Activated T-cell treated with anti-CD3 and anti-CD28 coated beads for 4 hours (primary cell): ENCODE results near the gene PEX14.

Experiments used
- DNase-seq: peaks from one replicate; pipeline ENCODE4 v3.0.0-alpha.2; 2020

PEX14 gene

GRCh38 chr1:10622910-10623685 lies 148.3 kb downstream of the PEX14 start:
- DNase-seq = no peak

- no peak for DNase-seq
Measured at GRCh38 chr1:10623686-10624145, 149.0 kb downstream of the PEX14 start.

GRCh38 chr1:10624256-10625050 lies 149.7 kb downstream of the PEX14 start:
- DNase-seq = no peak

- DNase-seq = no peak
Measured at GRCh38 chr1:10625076-10625475, 150.3 kb downstream of the PEX14 start.

- no peak for DNase-seq
Measured at GRCh38 chr1:10625554-10625953, 150.8 kb downstream of the PEX14 start.

GRCh38 chr1:10626131-10626731 lies 151.5 kb downstream of the PEX14 start:
- no peak for DNase-seq

- DNase-seq = no peak
Measured at GRCh38 chr1:10626791-10627410, 152.2 kb downstream of the PEX14 start.

- no peak for DNase-seq
Measured at GRCh38 chr1:10628685-10629084, 153.9 kb downstream of the PEX14 start.

- DNase-seq = no peak
Measured at GRCh38 chr1:10629091-10629815, 154.5 kb downstream of the PEX14 start.

GRCh38 chr1:10629816-10630571 lies 155.2 kb downstream of the PEX14 start:
- DNase-seq = no peak

- no peak for DNase-seq
Measured at GRCh38 chr1:10630661-10631120, 155.9 kb downstream of the PEX14 start.

GRCh38 chr1:10631121-10631810 lies 156.5 kb downstream of the PEX14 start:
- DNase-seq = no peak

- no peak for DNase-seq
Measured at GRCh38 chr1:10631811-10632593, 157.3 kb downstream of the PEX14 start.

- no peak for DNase-seq
Measured at GRCh38 chr1:10632691-10633090, 157.9 kb downstream of the PEX14 start.

- DNase-seq = no peak
Measured at GRCh38 chr1:10633416-10633815, 158.7 kb downstream of the PEX14 start.

- no peak for DNase-seq
Measured at GRCh38 chr1:10634075-10634427, 159.3 kb downstream of the PEX14 start.

- no peak for DNase-seq
Measured at GRCh38 chr1:10634428-10635084, 159.8 kb downstream of the PEX14 start.

- no peak for DNase-seq
Measured at GRCh38 chr1:10635085-10635896, 160.5 kb downstream of the PEX14 start.

- no peak for DNase-seq
Measured at GRCh38 chr1:10635992-10636391, 161.2 kb downstream of the PEX14 start.
